ENCODE measurements around the gene NPFF.

- TF ChIP-seq CTCF (IDR thresholded peaks at IDR 0.05 in 8 of 11, conservative IDR thresholded peaks at IDR 0.05 in 3 of 11): no peak
- no peak for TF ChIP-seq POLR2A (IDR thresholded peaks at IDR 0.05)
- TF ChIP-seq POLR2AphosphoS5 (IDR thresholded peaks at IDR 0.05): no peak
These were observed 43.3 kb upstream of the NPFF start for GRCh38 chr12:53550595-53550994.

All from spleen (tissue), 7 donors.